ENCODE measurements around the gene SELENBP1. TPM values are rescaled to one million over a fixed set of nuclear protein-coding genes. Genes with fewer than 3 reads are reported as not detected.
"Not testable (repeated sequence)": the region's sequence is repeated elsewhere in the genome, so short reads cannot be mapped to it uniquely, and the experiment has no call there.

Gene SELENBP1
- total and polyA plus RNA-seq, 2 experiments from 2014 or later: 43.6 to 73.5 TPM

DNA sequence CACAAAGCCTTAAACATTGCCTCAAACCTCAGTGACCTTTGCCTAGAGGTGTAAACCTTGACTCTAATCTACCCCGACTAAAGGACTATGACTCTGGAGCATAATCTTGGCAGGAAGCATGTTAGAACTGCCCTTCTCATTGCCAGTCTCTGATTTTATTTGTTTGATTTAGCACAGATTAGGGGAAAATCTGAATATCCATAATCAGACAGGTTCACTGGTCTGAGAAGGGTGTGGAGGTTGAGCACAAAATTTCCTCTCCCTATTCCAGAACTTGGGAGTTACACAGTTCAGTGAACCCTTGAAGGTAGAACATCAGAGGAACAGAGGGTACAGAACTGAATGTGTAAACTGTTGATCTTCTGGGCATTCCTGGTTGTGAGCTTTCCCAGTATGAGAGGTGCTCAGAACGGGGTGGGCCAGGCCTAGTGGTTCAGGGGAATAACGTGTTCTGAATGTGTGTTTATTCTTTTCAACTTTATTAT lies 18.6 kb upstream of the SELENBP1 start:
- H3K36me3 ChIP-seq: no peaks in the 10 kb centered on the region
- no peak overlapping the region for H3K4me3 ChIP-seq
- no peaks in the 10 kb centered on the region for H3K4me1 ChIP-seq (ENCODE audit: low read depth)
- H3K27ac ChIP-seq: no peak overlapping the region
- TF ChIP-seq, protein P1, sequence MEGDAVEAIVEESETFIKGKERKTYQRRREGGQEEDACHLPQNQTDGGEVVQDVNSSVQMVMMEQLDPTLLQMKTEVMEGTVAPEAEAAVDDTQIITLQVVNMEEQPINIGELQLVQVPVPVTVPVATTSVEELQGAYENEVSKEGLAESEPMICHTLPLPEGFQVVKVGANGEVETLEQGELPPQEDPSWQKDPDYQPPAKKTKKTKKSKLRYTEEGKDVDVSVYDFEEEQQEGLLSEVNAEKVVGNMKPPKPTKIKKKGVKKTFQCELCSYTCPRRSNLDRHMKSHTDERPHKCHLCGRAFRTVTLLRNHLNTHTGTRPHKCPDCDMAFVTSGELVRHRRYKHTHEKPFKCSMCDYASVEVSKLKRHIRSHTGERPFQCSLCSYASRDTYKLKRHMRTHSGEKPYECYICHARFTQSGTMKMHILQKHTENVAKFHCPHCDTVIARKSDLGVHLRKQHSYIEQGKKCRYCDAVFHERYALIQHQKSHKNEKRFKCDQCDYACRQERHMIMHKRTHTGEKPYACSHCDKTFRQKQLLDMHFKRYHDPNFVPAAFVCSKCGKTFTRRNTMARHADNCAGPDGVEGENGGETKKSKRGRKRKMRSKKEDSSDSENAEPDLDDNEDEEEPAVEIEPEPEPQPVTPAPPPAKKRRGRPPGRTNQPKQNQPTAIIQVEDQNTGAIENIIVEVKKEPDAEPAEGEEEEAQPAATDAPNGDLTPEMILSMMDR (IDR thresholded peaks at IDR 0.05; ENCODE audit: low read depth, low read length): no peak
- H3K27me3 ChIP-seq: no peaks in the 10 kb centered on the region
- no peak for DNase-seq (ENCODE audit: low read depth in 1 of 2, low spot score in 1 of 2)
- H3K9me3 ChIP-seq (ENCODE audit: low read depth): no peaks in the 10 kb centered on the region

DNA sequence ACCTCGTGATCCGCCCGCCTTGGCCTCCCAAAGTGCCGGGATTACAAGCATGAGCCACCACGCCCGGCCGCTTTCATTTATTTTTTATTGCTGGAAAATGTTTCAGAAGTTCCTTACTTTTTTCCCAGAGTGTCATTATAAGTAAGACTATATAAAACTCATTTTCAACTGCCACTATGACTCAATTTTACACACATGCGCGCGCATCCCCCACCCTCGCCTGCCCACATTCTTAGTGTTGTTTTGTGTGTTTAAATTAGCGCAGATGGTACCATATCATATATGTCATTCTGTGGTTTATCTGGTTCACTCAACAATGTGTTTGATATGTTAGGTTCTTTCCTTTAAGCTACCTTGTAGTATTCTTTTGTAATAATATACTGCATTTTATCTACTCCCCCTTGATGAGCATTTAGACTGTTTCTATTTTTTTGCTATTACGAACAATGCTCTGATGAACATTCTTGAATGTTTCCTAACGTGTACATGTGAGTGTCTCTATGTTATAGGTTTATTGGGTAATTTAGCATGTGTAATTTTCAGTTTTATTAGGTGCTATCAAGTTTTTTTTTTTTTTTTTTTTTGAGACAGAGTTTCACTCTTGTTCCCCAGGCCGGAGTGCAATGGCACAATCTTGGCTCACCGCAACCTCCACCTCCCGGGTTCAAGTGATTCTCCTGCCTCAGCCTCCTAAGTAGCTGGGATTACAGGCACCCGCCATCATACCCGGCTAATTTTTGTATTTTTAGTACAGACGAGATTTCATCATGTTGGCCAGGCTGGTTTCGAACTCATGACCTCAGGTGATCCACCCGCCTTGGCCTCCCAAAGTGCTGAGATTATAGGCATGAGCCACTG lies 17.9 kb upstream of the SELENBP1 start:
- not testable (repeated sequence) for H3K9me3 ChIP-seq (ENCODE audit: low read depth); H3K27ac ChIP-seq; H3K27me3 ChIP-seq; H3K4me1 ChIP-seq (ENCODE audit: low read depth); H3K4me3 ChIP-seq; DNase-seq (ENCODE audit: low read depth in 1 of 2, low spot score in 1 of 2); H3K36me3 ChIP-seq

DNA sequence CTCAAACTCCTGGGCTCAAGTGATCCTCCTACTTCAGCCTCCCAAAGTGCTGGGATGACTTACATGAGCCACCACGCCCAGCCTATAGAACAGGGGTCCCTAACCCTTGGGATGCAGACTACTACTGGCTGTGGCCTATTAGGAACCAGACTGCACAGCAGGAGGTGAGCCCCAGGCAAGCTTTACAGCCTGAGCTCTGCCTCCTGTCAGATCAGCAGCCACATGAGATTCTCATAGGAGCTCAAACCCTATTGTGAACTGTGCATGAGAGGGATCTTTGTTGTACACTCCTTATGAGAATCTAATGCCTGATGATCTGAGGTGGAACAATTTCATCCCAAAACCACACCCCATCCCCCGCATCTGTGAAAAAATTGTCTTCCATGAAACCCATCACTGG lies 13.5 kb upstream of the SELENBP1 start:
- Histone ChIP-seq H3K27ac (no peak overlapping the region), H3K36me3 (no peaks in the 10 kb centered on the region), H3K9me3 (ENCODE audit: low read depth) (no peaks in the 10 kb centered on the region), H3K4me3 (no peak overlapping the region), H3K4me1 (ENCODE audit: low read depth) (no peaks in the 10 kb centered on the region), H3K27me3 (no peaks in the 10 kb centered on the region)
- TF ChIP-seq, protein P1 (IDR thresholded peaks at IDR 0.05; ENCODE audit: low read depth, low read length): no peak
- DNase-seq (ENCODE audit: low read depth in 1 of 2, low spot score in 1 of 2): no peak

GRCh38 chr1:151384584-151384983 lies 12.1 kb upstream of the SELENBP1 start:
- no peak overlapping the region for H3K27ac ChIP-seq
- H3K4me1 ChIP-seq (ENCODE audit: low read depth): no peaks in the 10 kb centered on the region
- H3K27me3 ChIP-seq: no peaks in the 10 kb centered on the region
- no peaks in the 10 kb centered on the region for H3K9me3 ChIP-seq (ENCODE audit: low read depth)
- H3K4me3 ChIP-seq: no peak overlapping the region
- DNase-seq (ENCODE audit: low read depth in 1 of 2, low spot score in 1 of 2): no peak
- no peaks in the 10 kb centered on the region for H3K36me3 ChIP-seq
- TF ChIP-seq, protein P1 (IDR thresholded peaks at IDR 0.05; ENCODE audit: low read depth, low read length): no peak

GRCh38 chr1:151377150-151377884 lies 4.8 kb upstream of the SELENBP1 start:
- H3K36me3 ChIP-seq: no peaks in the 10 kb centered on the region
- DNase-seq (ENCODE audit: low read depth in 1 of 2, low spot score in 1 of 2): no peak
- no peaks in the 10 kb centered on the region for H3K27me3 ChIP-seq
- peaks cover 6% of the 10 kb centered on the region for H3K4me1 ChIP-seq (ENCODE audit: low read depth)
- H3K27ac ChIP-seq: no peak overlapping the region
- H3K9me3 ChIP-seq (ENCODE audit: low read depth): no peaks in the 10 kb centered on the region
- no peak overlapping the region for H3K4me3 ChIP-seq
- TF ChIP-seq, protein P1 (IDR thresholded peaks at IDR 0.05; ENCODE audit: low read depth, low read length): no peak

- Histone ChIP-seq H3K9me3 (ENCODE audit: low read depth) (no peaks in the 10 kb centered on the region), H3K36me3 (no peaks in the 10 kb centered on the region), H3K4me3 (no peak overlapping the region), H3K4me1 (ENCODE audit: low read depth) (peaks cover 19% of the 10 kb centered on the region), H3K27me3 (no peaks in the 10 kb centered on the region), H3K27ac (no peak overlapping the region)
- no peak for DNase-seq (ENCODE audit: low read depth in 1 of 2, low spot score in 1 of 2)
- TF ChIP-seq, protein P1 (IDR thresholded peaks at IDR 0.05; ENCODE audit: low read depth, low read length): no peak
Observed at GRCh38 chr1:151373196-151373595, 691 bp upstream of the SELENBP1 start.

Data from cardiac muscle cell (in vitro differentiated cells and primary cell).